ENCODE results near the gene LHX8. TPM values are rescaled to one million over a fixed set of nuclear protein-coding genes. Genes with fewer than 3 reads are reported as not detected.

The LHX8 gene
- total RNA-seq, 1 donor from 2014 or later: 0.06 TPM

DNA sequence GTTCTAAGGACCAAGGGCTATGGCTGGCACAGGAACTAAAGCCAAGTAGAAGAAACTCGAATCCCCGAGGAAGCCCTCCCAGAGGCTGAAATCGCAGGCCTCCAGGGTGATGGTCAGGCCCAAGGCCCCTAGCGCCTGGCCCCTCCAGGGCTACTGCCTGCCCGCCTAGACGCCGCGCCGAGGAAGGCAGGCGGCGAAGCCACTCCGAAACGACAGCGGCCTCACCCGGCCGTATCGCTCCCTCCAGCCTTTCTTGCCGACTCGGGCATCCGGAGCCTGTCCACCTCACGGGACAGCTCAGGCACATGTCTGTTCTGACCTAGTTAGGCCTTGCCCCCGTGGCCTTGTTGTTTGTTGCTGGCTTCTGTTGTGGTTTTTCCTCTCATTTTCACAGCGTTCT, 9.7 kb upstream of the LHX8 start:
- no peak overlapping the region for H3K4me3 ChIP-seq
- DNase-seq (ENCODE audit: low spot score): no peak
- H2AFZ ChIP-seq (replicated peaks): no peak overlapping the region
- no peak overlapping the region for H3K27ac ChIP-seq
- peaks cover 22% of the 10 kb centered on the region for H3K27me3 Mint-ChIP-seq (ENCODE audit: insufficient read depth, low read depth)
- H3K4me1 ChIP-seq: no peaks in the 10 kb centered on the region
- H3K4me2 ChIP-seq: no peak overlapping the region
- no peak overlapping the region for H3K4me3 Mint-ChIP-seq
- H3K79me2 ChIP-seq (ENCODE audit: low read depth): no peaks in the 10 kb centered on the region
- H3K9me3 Mint-ChIP-seq: no peaks in the 10 kb centered on the region
- no peak for TF ChIP-seq EZH2phosphoT487 (IDR thresholded peaks at IDR 0.05)
- TF ChIP-seq CTCF (IDR thresholded peaks at IDR 0.05): no peak
- TF ChIP-seq EZH2 (IDR thresholded peaks at IDR 0.05): no peak
- H3K9ac ChIP-seq: no peak overlapping the region
- no peak overlapping the region for H3K27ac Mint-ChIP-seq
- no peaks in the 10 kb centered on the region for H3K36me3 ChIP-seq
- H3F3A ChIP-seq (ENCODE audit: low read depth): no peaks in the 10 kb centered on the region
- H3K4me1 Mint-ChIP-seq: no peaks in the 10 kb centered on the region
- no peaks in the 10 kb centered on the region for H4K20me1 ChIP-seq (ENCODE audit: low read depth)
- no peaks in the 10 kb centered on the region for H3K9me3 ChIP-seq (ENCODE audit: low read depth)
- H3K27me3 ChIP-seq: peaks cover 33% of the 10 kb centered on the region
- no peaks in the 10 kb centered on the region for H3K36me3 Mint-ChIP-seq

DNA sequence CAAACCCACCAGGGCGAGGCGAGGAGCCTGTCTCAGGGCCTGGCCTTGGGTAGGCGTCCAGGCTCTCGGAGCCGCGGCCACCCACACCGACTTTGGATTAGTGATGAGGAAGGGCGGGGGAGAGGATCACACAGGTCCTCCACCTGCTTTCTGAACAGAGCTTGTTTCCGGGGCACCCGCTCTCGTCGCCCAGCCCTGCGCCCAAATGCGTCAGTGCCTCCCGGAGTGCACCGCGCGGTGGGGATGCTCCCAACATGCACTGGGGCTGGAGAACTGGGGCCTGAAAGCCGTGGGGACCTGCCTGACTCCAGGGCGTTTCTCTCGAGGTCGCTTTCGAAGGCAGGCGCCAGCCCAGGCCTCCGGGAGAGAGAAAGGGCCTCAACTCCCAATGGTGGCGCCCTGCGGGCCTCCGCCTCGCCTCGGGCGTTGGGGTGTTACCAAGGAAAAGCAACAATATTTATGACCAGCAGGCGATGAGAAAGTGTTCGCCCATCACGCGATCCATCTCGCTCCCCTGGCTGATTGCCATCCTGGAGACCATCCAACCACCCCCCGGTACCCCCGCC, 8.9 kb upstream of the LHX8 start:
- peaks cover 5% of the 10 kb centered on the region for H3K4me1 ChIP-seq
- H3K4me1 Mint-ChIP-seq: peaks cover 4% of the 10 kb centered on the region
- no peaks in the 10 kb centered on the region for H3F3A ChIP-seq (ENCODE audit: low read depth)
- no peaks in the 10 kb centered on the region for H3K36me3 ChIP-seq
- no peaks in the 10 kb centered on the region for H3K9me3 ChIP-seq (ENCODE audit: low read depth)
- H3K27ac ChIP-seq: no peak overlapping the region
- H3K9ac ChIP-seq: no peak overlapping the region
- TF ChIP-seq CTCF (IDR thresholded peaks at IDR 0.05): no peak
- TF ChIP-seq EZH2phosphoT487 (IDR thresholded peaks at IDR 0.05): no peak
- no peak for TF ChIP-seq EZH2 (IDR thresholded peaks at IDR 0.05)
- no peaks in the 10 kb centered on the region for H3K9me3 Mint-ChIP-seq
- H3K79me2 ChIP-seq (ENCODE audit: low read depth): no peaks in the 10 kb centered on the region
- peaks cover 2% of the 10 kb centered on the region for H4K20me1 ChIP-seq (ENCODE audit: low read depth)
- H3K4me3 ChIP-seq: no peak overlapping the region
- no peak for DNase-seq (ENCODE audit: low spot score)
- no peak overlapping the region for H3K4me2 ChIP-seq
- H3K27me3 ChIP-seq: peaks cover 40% of the 10 kb centered on the region
- H2AFZ ChIP-seq (replicated peaks): no peak overlapping the region
- H3K27ac Mint-ChIP-seq: no peak overlapping the region
- H3K36me3 Mint-ChIP-seq: no peaks in the 10 kb centered on the region
- no peak overlapping the region for H3K4me3 Mint-ChIP-seq
- peaks cover 29% of the 10 kb centered on the region for H3K27me3 Mint-ChIP-seq (ENCODE audit: insufficient read depth, low read depth)

DNA sequence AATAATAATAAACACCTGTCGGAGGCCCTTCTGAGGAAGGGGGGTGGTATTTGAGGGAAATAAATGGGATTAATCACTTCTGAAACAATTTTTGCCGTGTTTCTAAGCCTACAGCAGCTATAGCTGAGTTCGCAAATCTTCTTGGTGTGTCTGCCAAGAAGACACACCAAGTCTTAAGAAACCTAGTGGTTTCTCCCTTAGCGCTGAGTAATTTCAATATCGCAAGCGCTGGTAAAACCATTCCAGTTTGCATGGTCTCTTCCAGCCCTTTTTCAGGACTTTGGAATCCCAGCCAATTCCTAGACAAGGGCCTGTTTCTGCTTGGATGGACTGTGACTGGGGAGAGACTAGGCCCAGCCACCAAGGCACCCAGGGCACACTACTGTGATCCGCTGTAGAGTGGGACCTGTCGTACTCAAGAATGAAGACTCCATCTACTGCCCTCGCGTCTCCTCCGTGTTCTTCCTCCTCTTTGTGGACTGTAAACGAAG, 7.5 kb upstream of the LHX8 start:
- Histone ChIP-seq H3K27me3 (peaks cover 55% of the 10 kb centered on the region), H3K9ac (no peak overlapping the region), H3K9me3 (ENCODE audit: low read depth) (no peaks in the 10 kb centered on the region), H2AFZ (replicated peaks) (no peak overlapping the region), H4K20me1 (ENCODE audit: low read depth) (peaks cover 16% of the 10 kb centered on the region), H3K79me2 (ENCODE audit: low read depth) (no peaks in the 10 kb centered on the region), H3K27ac (no peak overlapping the region), H3F3A (ENCODE audit: low read depth) (peaks cover 9% of the 10 kb centered on the region), H3K4me2 (no peak overlapping the region), H3K4me3 (no peak overlapping the region), H3K36me3 (no peaks in the 10 kb centered on the region), H3K4me1 (peaks cover 19% of the 10 kb centered on the region)
- no peak for TF ChIP-seq EZH2phosphoT487 (IDR thresholded peaks at IDR 0.05)
- no peak for TF ChIP-seq CTCF (IDR thresholded peaks at IDR 0.05)
- TF ChIP-seq EZH2 (IDR thresholded peaks at IDR 0.05): no peak
- Mint-ChIP-seq H3K9me3 (no peaks in the 10 kb centered on the region), H3K36me3 (no peaks in the 10 kb centered on the region), H3K27ac (no peak overlapping the region), H3K4me1 (peaks cover 15% of the 10 kb centered on the region), H3K27me3 (ENCODE audit: insufficient read depth, low read depth) (peaks cover 43% of the 10 kb centered on the region), H3K4me3 (no peak overlapping the region)
- no peak for DNase-seq (ENCODE audit: low spot score)
